MCF 10A (cell line): ENCODE results near the gene TEAD1. TPM values are rescaled to one million over a fixed set of nuclear protein-coding genes. Genes with fewer than 3 reads are reported as not detected.
A peak's percentile ranks its signal among the peaks of the same experiment; 100 is the strongest.

Experiments used
- BruUV-seq: library from RNA; stranded (reverse); fragments of 400-500 nt; replicated peaks from 2 replicates; lab custom pipeline; 2021; lab: Mats Ljungman, UMichigan
- CTCF ChIA-PET: fragments of 300-600 bp; sonication (Branson Sonifier 250); formaldehyde crosslinking; extraction: SDS; loops from one replicate; lab custom pipeline; 2021; ENCODE audit warnings: antibody characterized with exemption, inconsistent platforms; lab: Yijun Ruan, JAX
- POLR2A ChIA-PET: fragments of 300-600, 350-650 bp; sonication (Branson Sonifier 250); formaldehyde crosslinking; extraction: SDS; loops from one replicate; lab custom pipeline; 2020; ENCODE audit warnings: antibody characterized with exemption, inconsistent platforms; lab: Yijun Ruan, JAX
- DNase-seq: peaks from one replicate; pipeline ENCODE4 v3.0.0-alpha.2; 2018; ENCODE audit not compliant: unreplicated experiment
- H3K27ac Mint-ChIP-seq: one replicate; pipeline ENCODE4 v1.8.0; 2022; ENCODE audit warnings: mild to moderate bottlenecking, low read depth, mixed read lengths; ENCODE audit not compliant: unreplicated experiment
- H3K27me3 Mint-ChIP-seq: one replicate; pipeline ENCODE4 v1.8.0; 2022; ENCODE audit warnings: mixed read lengths; ENCODE audit not compliant: insufficient read depth, unreplicated experiment
- H3K36me3 Mint-ChIP-seq: one replicate; pipeline ENCODE4 v1.8.0; 2022; ENCODE audit warnings: mild to moderate bottlenecking, moderate library complexity, mixed read lengths; ENCODE audit not compliant: insufficient read depth, unreplicated experiment
- H3K4me1 Mint-ChIP-seq: one replicate; pipeline ENCODE4 v1.8.0; 2022; ENCODE audit warnings: mixed read lengths; ENCODE audit not compliant: insufficient read depth, unreplicated experiment
- H3K4me3 Mint-ChIP-seq: one replicate; pipeline ENCODE4 v1.8.0; 2022; ENCODE audit warnings: mild to moderate bottlenecking, moderate library complexity, mixed read lengths; ENCODE audit not compliant: unreplicated experiment
- H3K9me3 Mint-ChIP-seq: one replicate; pipeline ENCODE4 v1.8.0; 2022; ENCODE audit warnings: mixed read lengths; ENCODE audit not compliant: unreplicated experiment
- intact Hi-C: fragments of 100-400 bp; cut with micrococcal nuclease; formaldehyde crosslinking; loops from 2 replicates; pipeline ENCODE4 v1.14.1; 2022
- total RNA-seq: library from RNA; stranded (reverse); gene quantifications from 2 replicates; pipeline ENCODE4 v1.2.3, GENCODE V29; 2022
- TF ChIP-seq, protein P1 (sequence below): fragments of 200-600 bp; IDR thresholded peaks from one replicate; pipeline ENCODE4 v1.8.0; 2022; ENCODE audit warnings: antibody characterized with exemption, mild to moderate bottlenecking; ENCODE audit not compliant: unreplicated experiment

Gene TEAD1
- total RNA-seq, 1 experiment from 2014 or later = 123 TPM

DNA sequence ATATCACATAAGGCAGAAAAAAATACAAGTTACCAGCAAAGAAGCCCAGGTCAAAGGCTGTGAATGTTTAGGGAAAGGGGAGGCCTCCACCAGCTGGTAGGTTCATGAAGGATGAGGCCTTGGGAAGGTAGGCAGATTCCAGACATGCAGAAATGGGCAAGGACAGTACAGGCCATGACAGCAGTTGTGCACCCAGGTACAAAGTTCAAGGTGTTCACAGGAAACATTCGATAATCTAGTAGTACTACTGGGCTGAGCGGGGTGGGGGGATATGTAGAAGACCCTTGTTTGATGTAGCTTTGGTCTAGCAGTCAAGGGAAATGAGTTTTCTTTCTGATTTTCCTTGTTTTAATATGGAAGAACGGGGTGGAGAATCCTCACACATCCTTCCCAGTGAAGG lies 182.1 kb downstream of the TEAD1 start:
- Mint-ChIP-seq H3K9me3 (no peaks in the 10 kb centered on the region), H3K27ac (no peak overlapping the region), H3K36me3 (peaks cover 8% of the 10 kb centered on the region), H3K4me1 (peaks cover 32% of the 10 kb centered on the region), H3K4me3 (no peak overlapping the region), H3K27me3 (no peaks in the 10 kb centered on the region)
- intact Hi-C loops = no loop called here
- CTCF ChIA-PET = interaction anchor here (1.3 to 2.6 kb wide), 3 partner anchors 10 to 525 kb away, joined by 3 to 11 read pairs (median 4); no protein-coding TSS in a partner anchor
- BruUV-seq = no TSS peak
- TF ChIP-seq, protein P1, sequence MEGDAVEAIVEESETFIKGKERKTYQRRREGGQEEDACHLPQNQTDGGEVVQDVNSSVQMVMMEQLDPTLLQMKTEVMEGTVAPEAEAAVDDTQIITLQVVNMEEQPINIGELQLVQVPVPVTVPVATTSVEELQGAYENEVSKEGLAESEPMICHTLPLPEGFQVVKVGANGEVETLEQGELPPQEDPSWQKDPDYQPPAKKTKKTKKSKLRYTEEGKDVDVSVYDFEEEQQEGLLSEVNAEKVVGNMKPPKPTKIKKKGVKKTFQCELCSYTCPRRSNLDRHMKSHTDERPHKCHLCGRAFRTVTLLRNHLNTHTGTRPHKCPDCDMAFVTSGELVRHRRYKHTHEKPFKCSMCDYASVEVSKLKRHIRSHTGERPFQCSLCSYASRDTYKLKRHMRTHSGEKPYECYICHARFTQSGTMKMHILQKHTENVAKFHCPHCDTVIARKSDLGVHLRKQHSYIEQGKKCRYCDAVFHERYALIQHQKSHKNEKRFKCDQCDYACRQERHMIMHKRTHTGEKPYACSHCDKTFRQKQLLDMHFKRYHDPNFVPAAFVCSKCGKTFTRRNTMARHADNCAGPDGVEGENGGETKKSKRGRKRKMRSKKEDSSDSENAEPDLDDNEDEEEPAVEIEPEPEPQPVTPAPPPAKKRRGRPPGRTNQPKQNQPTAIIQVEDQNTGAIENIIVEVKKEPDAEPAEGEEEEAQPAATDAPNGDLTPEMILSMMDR = no peak
- DNase-seq = no peak
- POLR2A ChIA-PET = no interaction called here

DNA sequence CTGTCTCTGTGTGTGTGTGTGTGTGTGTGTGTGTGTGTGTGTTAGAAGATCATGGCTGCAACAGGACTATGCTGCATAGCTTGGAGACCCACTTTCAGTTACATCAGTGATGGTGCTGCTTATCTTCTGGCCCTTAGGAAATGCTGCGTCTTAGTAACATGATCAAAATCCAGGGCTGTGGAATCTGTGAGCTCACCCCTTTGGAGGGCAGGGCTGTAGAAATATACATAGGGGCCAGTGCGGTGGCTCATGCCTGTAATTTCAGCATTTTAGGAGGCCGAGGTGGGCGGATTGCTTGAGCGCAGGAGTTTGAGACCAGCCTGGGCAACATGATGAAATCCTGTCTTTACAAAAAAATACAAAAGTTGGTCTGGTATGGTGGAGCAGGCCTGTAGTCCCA lies 183.4 kb downstream of the TEAD1 start:
- peaks cover 20% of the 10 kb centered on the region for H3K36me3 Mint-ChIP-seq
- no TSS peak for BruUV-seq
- no peaks in the 10 kb centered on the region for H3K9me3 Mint-ChIP-seq
- POLR2A ChIA-PET = interaction anchor here (1.2 to 2.0 kb wide), 2 partner anchors 9 to 11 kb away, joined by 3 to 8 read pairs; no protein-coding TSS in a partner anchor
- no peak for DNase-seq
- CTCF ChIA-PET = interaction anchor here (0.6 to 2.6 kb wide), 5 partner anchors 9 to 526 kb away, joined by 3 to 11 read pairs (median 4); no protein-coding TSS in a partner anchor
- intact Hi-C loops = no loop called here
- H3K4me1 Mint-ChIP-seq = peaks cover 24% of the 10 kb centered on the region
- TF ChIP-seq, protein P1 = no peak
- H3K4me3 Mint-ChIP-seq = no peak overlapping the region
- peak overlapping the region; percentile 7 for H3K27ac Mint-ChIP-seq
- no peaks in the 10 kb centered on the region for H3K27me3 Mint-ChIP-seq

DNA sequence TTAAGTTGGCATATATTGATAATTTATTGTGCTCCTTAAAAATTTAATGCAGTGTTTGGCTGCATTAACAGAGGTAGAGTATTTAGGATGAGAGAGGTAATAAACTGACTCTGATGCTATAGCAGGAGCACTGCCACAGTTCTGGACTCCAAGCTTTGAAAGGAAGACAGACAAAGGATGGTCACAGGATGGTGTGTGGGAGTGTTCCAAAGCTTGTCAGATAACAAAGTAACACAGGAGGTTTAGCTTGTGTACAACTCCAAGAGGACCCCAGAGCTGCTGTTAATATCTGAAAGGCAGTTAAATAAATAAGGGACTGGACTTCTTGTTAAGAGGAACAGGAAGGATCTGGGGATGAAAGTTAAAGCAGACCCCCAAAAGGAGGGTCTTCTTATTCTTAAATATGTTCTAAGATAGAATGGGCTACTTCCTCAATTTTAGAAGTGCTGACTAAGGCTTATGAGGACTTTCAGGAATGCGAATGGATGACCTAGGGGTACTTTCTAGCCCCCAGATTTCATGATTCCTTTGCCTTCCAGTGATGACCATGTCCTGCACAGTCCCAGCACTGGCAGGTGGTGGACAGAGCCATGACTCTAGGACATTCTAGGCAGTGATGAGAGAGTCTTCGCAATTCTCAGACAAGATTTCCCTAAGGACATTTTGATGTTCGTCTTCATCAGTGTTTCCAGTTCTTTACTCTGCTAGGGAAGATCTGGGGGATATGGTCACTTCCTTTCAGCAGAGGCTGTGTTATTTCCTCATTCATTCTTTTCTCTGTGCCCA lies 185.8 kb downstream of the TEAD1 start:
- TF ChIP-seq, protein P1 = no peak
- H3K27ac Mint-ChIP-seq = peak overlapping the region; percentile 43
- CTCF ChIA-PET = interaction anchor here (1.0 kb wide), 1 partner anchor 571 kb away, joined by 5 read pairs; no protein-coding TSS in a partner anchor

DNA sequence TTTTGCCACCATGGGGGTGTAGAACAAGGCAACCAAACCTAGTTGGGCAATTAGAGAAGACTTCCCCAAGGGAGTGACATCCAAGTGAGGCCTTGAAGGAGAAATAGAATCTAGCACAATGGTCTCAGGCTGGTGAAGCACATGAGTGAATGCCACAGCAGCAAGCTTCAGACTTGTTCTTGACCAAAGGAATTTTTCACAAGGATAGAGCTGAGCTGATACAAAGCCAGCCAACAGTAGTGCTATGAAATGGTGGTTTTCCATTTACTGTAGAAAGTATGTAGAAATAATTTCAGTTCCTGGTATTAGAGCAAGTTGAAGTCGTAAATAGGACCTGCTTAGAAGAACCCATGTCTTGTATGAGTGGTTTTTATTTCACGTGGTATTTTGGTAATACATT lies 186.6 kb downstream of the TEAD1 start:
- ChIA-PET POLR2A (no interaction called here), CTCF (interaction anchor here (0.6 to 0.7 kb wide), 2 partner anchors 191 to 428 kb away, joined by 3 read pairs; no protein-coding TSS in a partner anchor)
- H3K9me3 Mint-ChIP-seq = no peaks in the 10 kb centered on the region
- H3K27ac Mint-ChIP-seq = peak overlapping the region; percentile 43
- no TSS peak for BruUV-seq
- H3K27me3 Mint-ChIP-seq = no peaks in the 10 kb centered on the region
- peaks cover 11% of the 10 kb centered on the region for H3K4me1 Mint-ChIP-seq
- TF ChIP-seq, protein P1 = no peak
- intact Hi-C loops = no loop called here
- H3K36me3 Mint-ChIP-seq = peaks cover 29% of the 10 kb centered on the region
- H3K4me3 Mint-ChIP-seq = no peak overlapping the region
- DNase-seq = no peak

More for the DNA sequence above, 185.8 kb downstream of the TEAD1 start:
- no TSS peak for BruUV-seq
- no peaks in the 10 kb centered on the region for H3K9me3 Mint-ChIP-seq
- H3K36me3 Mint-ChIP-seq = peaks cover 27% of the 10 kb centered on the region
- DNase-seq = no peak
- H3K4me1 Mint-ChIP-seq = peaks cover 11% of the 10 kb centered on the region
- POLR2A ChIA-PET = no interaction called here
- no peaks in the 10 kb centered on the region for H3K27me3 Mint-ChIP-seq
- intact Hi-C loops = no loop called here
- no peak overlapping the region for H3K4me3 Mint-ChIP-seq
